ENCODE data around the gene PYGO2.

The PYGO2 gene

GRCh38 chr1:154959426-154959780 is 2.2 kb downstream of the PYGO2 start:
- no peak for DNase-seq

- DNase-seq: no peak
Observed at GRCh38 chr1:154958681-154959425, 2.7 kb downstream of the PYGO2 start.

GRCh38 chr1:154958036-154958435 is 3.5 kb downstream of the PYGO2 start:
- no peak for DNase-seq

GRCh38 chr1:154957091-154957657 is 4.4 kb downstream of the PYGO2 start:
- DNase-seq: no peak

GRCh38 chr1:154956544-154956941 is 5.0 kb downstream of the PYGO2 start:
- DNase-seq: no peak

GRCh38 chr1:154955718-154956543 is 5.7 kb downstream of the PYGO2 start, which contains the start of gene PBXIP1:
Gene PBXIP1, minus strand, starts transcription at chr1:154956099. Its CDS starts 2,378 bp downstream, at chr1:154953721.
- peak; percentile 95 for DNase-seq

GRCh38 chr1:154955039-154955717 is 6.4 kb downstream of the PYGO2 start:
- DNase-seq: no peak

- DNase-seq: no peak
Observed at GRCh38 chr1:154954541-154954940, 7.0 kb downstream of the PYGO2 start.

- no peak for DNase-seq
Observed at GRCh38 chr1:154953611-154954038, 8.0 kb downstream of the PYGO2 start.

- no peak for DNase-seq
Observed at GRCh38 chr1:154952664-154953063, 8.9 kb downstream of the PYGO2 start.

GRCh38 chr1:154951901-154952657 is 9.5 kb downstream of the PYGO2 start:
- DNase-seq: no peak

- DNase-seq: no peak
Observed at GRCh38 chr1:154948079-154948478, 13.5 kb downstream of the PYGO2 start.

GRCh38 chr1:154945962-154946850 is 15.4 kb downstream of the PYGO2 start:
- no peak for DNase-seq

- no peak for DNase-seq
Observed at GRCh38 chr1:154945160-154945961, 16.2 kb downstream of the PYGO2 start.

GRCh38 chr1:154944401-154945159 is 17.0 kb downstream of the PYGO2 start:
- DNase-seq: no peak

GRCh38 chr1:154943649-154944400 is 17.8 kb downstream of the PYGO2 start:
- peak; percentile 70 for DNase-seq

GRCh38 chr1:154941333-154942013 is 20.1 kb downstream of the PYGO2 start:
- no peak for DNase-seq

- DNase-seq: no peak
Observed at GRCh38 chr1:154940651-154941194, 20.9 kb downstream of the PYGO2 start.
